Liver (tissue), 9 donors: Measurements from ENCODE around the gene TMEM167A. TPM values are rescaled to one million over a fixed set of nuclear protein-coding genes. Genes with fewer than 3 reads are reported as not detected.

Experiments
- DNase-seq: peaks from one replicate; pipeline ENCODE4 v3.0.0-alpha.2; 2017; ENCODE audit warnings: low spot score
- H3K27ac ChIP-seq, 2 donors: one replicate each; pipeline ENCODE4 v1.7.0; 2013; ENCODE audit warnings: inconsistent platforms in 2 of 2, low read length in 2 of 2, control low read depth in 1 of 2, low read depth in 1 of 2, mild to moderate bottlenecking in 1 of 2
- H3K27me3 ChIP-seq, 4 donors: one replicate each; pipeline versions ENCODE4 v1.6.1 to v1.7.0; 2013; ENCODE audit warnings: low read length in 3 of 4, inconsistent platforms in 1 of 4, mild to moderate bottlenecking in 1 of 4, moderate library complexity in 1 of 4; ENCODE audit not compliant: control insufficient read depth in 4 of 4, insufficient read depth in 4 of 4
- H3K36me3 ChIP-seq, 4 donors: one replicate each; pipeline versions ENCODE4 v1.6.1 to v1.7.0; 2013; ENCODE audit warnings: low read length in 3 of 4, mild to moderate bottlenecking in 3 of 4, low read depth in 1 of 4, moderate library complexity in 1 of 4; ENCODE audit not compliant: control insufficient read depth in 4 of 4, insufficient read depth in 3 of 4
- H3K4me1 ChIP-seq, 4 donors: one replicate each; pipeline versions ENCODE4 v1.6.1 to v1.7.0; 2013; ENCODE audit warnings: low read length in 3 of 4, mild to moderate bottlenecking in 3 of 4, moderate library complexity in 1 of 4; ENCODE audit not compliant: control insufficient read depth in 4 of 4, insufficient read depth in 4 of 4
- H3K4me3 ChIP-seq, 3 donors: one replicate each; pipeline versions ENCODE4 v1.6.1 to v1.7.0; 2013; ENCODE audit warnings: low read length in 3 of 3, control low read depth in 1 of 3, low read depth in 1 of 3, mild to moderate bottlenecking in 1 of 3
- H3K9ac ChIP-seq, 2 donors: one replicate each; pipeline ENCODE4 v1.7.0; 2013; ENCODE audit warnings: low read length in 2 of 2, mild to moderate bottlenecking in 2 of 2, moderate library complexity in 2 of 2, control low read depth in 1 of 2, low read depth in 1 of 2
- H3K9me3 ChIP-seq, 4 donors: one replicate each; pipeline versions ENCODE4 v1.6.1 to v1.7.0; 2013; ENCODE audit warnings: low read length in 3 of 4; ENCODE audit not compliant: control insufficient read depth in 4 of 4
- EGR1 ChIP-seq, 2 donors: IDR thresholded peaks; 2 replicates each; pipeline ENCODE4 v1.6.1; 2016 to 2018; ENCODE audit warnings: antibody characterized with exemption in 2 of 2, low read depth in 2 of 2
- FOXA1 ChIP-seq: IDR thresholded peaks from 2 replicates; pipeline ENCODE4 v1.6.1; 2016; ENCODE audit warnings: antibody characterized with exemption
- FOXA2 ChIP-seq: IDR thresholded peaks from 2 replicates; pipeline ENCODE4 v1.6.1; 2016; ENCODE audit warnings: antibody characterized with exemption
- GABPA ChIP-seq, 2 donors: IDR thresholded peaks in 1 of 2; conservative IDR thresholded peaks in 1 of 2; 2 replicates each; pipeline ENCODE4 v1.6.1; 2016; ENCODE audit warnings: antibody characterized with exemption in 2 of 2, mild to moderate bottlenecking in 1 of 2, moderate library complexity in 1 of 2
- HNF4A ChIP-seq, 2 donors: conservative IDR thresholded peaks; 2 replicates each; pipeline ENCODE4 v1.6.1; 2016; ENCODE audit warnings: antibody characterized with exemption in 2 of 2, mild to moderate bottlenecking in 2 of 2
- HNF4G ChIP-seq: IDR thresholded peaks from 2 replicates; pipeline ENCODE4 v1.6.1; 2016; ENCODE audit warnings: antibody characterized with exemption
- JUND ChIP-seq, 2 donors: IDR thresholded peaks; 2 replicates each; pipeline ENCODE4 v1.6.1; 2016; ENCODE audit warnings: antibody characterized with exemption in 2 of 2
- NR2F2 ChIP-seq: IDR thresholded peaks from 2 replicates; pipeline ENCODE4 v1.6.1; 2016; ENCODE audit warnings: antibody characterized with exemption
- RXRA ChIP-seq, 2 donors: IDR thresholded peaks; 2 replicates each; pipeline ENCODE4 v1.6.1; 2017 to 2018; ENCODE audit warnings: antibody characterized with exemption in 2 of 2, mild to moderate bottlenecking in 1 of 2
- SP1 ChIP-seq: IDR thresholded peaks from 2 replicates; pipeline ENCODE4 v1.6.1; 2018; ENCODE audit warnings: antibody characterized with exemption, mild to moderate bottlenecking
- TAF1 ChIP-seq: conservative IDR thresholded peaks from 2 replicates; pipeline ENCODE4 v1.6.1; 2016; ENCODE audit warnings: antibody characterized with exemption, mild to moderate bottlenecking
- YY1 ChIP-seq: IDR thresholded peaks from 2 replicates; pipeline ENCODE4 v1.6.1; 2016; ENCODE audit warnings: antibody characterized with exemption, mild to moderate bottlenecking
- WGBS: extraction: QIAGEN DNeasy Blood & Tissue Kit; methylation state at CpG from one replicate; pipeline ENCODE4 v1.1.7; 2013; 5-methylcytosine and 5-hydroxymethylcytosine counted together
- polyA plus RNA-seq, 2 donors: library from polyadenylated mRNA; stranded (reverse) in 1 of 2; unstranded in 1 of 2; fragments of 200-250 nt in 1 of 2; fragments of >200 nt in 1 of 2; fragmentation: Nextera tagmentation in 1 of 2; extraction: Ambion mirVana in 1 of 2; gene quantifications; one replicate each; pipeline versions ENCODE4 v1.2.1 to v1.2.3, GENCODE V29; 2013 to 2015
- total RNA-seq, 2 donors: library from RNA; depleted of rRNA; stranded (reverse); fragments of >200 nt; gene quantifications; one replicate each; pipeline ENCODE4 v1.2.3, GENCODE V29; 2014
- TF ChIP-seq, protein P1 (sequence below): IDR thresholded peaks from 2 replicates; pipeline ENCODE4 v1.6.1; 2016; ENCODE audit warnings: antibody characterized with exemption
- TF ChIP-seq, protein P2 (sequence below): IDR thresholded peaks from 2 replicates; pipeline ENCODE4 v1.6.1; 2016; ENCODE audit warnings: antibody characterized with exemption, mild to moderate bottlenecking
- TF ChIP-seq, protein P3 (sequence below): IDR thresholded peaks from 2 replicates; pipeline ENCODE4 v1.6.1; 2016; ENCODE audit warnings: antibody characterized with exemption
- TF ChIP-seq, protein P4 (sequence below): fragments of 150-350 bp; IDR thresholded peaks from 2 replicates; pipeline ENCODE4 v1.5.1; 2017; ENCODE audit warnings: improper control_type of control experiment, low read depth, low read length; ENCODE audit not compliant: missing input control
- TF ChIP-seq, protein P5 (sequence below): IDR thresholded peaks from 2 replicates; pipeline ENCODE4 v1.6.1; 2016; ENCODE audit warnings: antibody characterized with exemption
- donor health status: healthy.
- donor health status: healthy.
- donor health status: healthy.
- donor health status: healthy.
- donor health status: healthy.

TMEM167A gene
- total and polyA plus RNA-seq, 4 donors: 27.0 to 55.2 (median 37.1) TPM

DNA sequence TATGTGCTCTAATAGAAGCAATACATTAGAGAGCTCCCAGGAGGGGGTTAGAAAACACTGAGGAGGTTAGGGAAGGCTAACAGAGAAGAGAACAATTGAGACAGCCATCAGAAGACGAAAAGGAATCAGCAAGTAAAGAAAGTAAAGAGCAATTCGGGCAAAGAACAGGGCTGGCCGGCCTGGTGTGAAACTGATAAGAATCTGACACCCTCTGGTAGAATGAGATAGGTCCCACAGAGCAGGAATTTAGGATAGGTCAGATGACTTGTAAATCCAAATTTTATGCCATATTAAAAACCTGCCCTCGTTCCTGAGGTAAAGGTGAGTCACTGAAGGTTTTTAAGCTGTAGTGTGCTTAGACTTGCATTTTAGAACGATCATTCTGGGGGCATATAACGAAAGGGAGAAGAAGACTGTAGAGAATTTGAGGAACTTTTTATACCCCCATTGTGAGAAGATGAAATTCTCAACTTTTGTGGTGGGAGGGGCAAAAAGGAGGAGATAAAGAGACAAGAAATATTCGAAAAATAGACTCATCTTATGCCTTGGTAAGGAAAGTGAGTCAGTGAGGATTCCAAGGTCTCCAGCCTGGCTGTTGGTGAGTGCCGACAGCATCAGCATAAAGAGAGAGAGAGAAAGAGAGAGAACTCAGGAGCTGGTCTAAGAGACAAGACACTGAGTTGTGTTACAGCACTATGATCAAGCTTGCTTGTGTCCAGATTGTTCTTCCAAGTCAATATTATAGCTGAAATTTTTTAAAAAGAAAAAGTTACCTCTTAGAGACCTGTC lies 51.3 kb downstream of the TMEM167A start:
- H3K4me1 ChIP-seq: no peaks in the 10 kb centered on the region
- H3K4me3 ChIP-seq: no peak overlapping the region
- no peak for DNase-seq
- 82% methylated on average over 8 of the region's 8 CpGs for WGBS
- H3K36me3 ChIP-seq: no peaks in the 10 kb centered on the region
- no peak overlapping the region for H3K27ac ChIP-seq
- TF ChIP-seq HNF4G (no peak), JUND (IDR thresholded peaks at IDR 0.05) (no peak), RXRA (IDR thresholded peaks at IDR 0.05) (no peak), HNF4A (conservative IDR thresholded peaks at IDR 0.05) (no peak), FOXA2 (no peak), YY1 (no peak), NR2F2 (no peak), TAF1 (no peak), FOXA1 (no peak), EGR1 (IDR thresholded peaks at IDR 0.05; ENCODE audit: low read depth in 2 of 2) (no peak), GABPA (IDR thresholded peaks at IDR 0.05 in 1 of 2, conservative IDR thresholded peaks at IDR 0.05 in 1 of 2) (no peak), SP1 (no peak)
- TF ChIP-seq, protein P1, sequence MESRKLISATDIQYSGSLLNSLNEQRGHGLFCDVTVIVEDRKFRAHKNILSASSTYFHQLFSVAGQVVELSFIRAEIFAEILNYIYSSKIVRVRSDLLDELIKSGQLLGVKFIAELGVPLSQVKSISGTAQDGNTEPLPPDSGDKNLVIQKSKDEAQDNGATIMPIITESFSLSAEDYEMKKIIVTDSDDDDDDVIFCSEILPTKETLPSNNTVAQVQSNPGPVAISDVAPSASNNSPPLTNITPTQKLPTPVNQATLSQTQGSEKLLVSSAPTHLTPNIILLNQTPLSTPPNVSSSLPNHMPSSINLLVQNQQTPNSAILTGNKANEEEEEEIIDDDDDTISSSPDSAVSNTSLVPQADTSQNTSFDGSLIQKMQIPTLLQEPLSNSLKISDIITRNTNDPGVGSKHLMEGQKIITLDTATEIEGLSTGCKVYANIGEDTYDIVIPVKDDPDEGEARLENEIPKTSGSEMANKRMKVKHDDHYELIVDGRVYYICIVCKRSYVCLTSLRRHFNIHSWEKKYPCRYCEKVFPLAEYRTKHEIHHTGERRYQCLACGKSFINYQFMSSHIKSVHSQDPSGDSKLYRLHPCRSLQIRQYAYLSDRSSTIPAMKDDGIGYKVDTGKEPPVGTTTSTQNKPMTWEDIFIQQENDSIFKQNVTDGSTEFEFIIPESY: no peak
- TF ChIP-seq, protein P2, sequence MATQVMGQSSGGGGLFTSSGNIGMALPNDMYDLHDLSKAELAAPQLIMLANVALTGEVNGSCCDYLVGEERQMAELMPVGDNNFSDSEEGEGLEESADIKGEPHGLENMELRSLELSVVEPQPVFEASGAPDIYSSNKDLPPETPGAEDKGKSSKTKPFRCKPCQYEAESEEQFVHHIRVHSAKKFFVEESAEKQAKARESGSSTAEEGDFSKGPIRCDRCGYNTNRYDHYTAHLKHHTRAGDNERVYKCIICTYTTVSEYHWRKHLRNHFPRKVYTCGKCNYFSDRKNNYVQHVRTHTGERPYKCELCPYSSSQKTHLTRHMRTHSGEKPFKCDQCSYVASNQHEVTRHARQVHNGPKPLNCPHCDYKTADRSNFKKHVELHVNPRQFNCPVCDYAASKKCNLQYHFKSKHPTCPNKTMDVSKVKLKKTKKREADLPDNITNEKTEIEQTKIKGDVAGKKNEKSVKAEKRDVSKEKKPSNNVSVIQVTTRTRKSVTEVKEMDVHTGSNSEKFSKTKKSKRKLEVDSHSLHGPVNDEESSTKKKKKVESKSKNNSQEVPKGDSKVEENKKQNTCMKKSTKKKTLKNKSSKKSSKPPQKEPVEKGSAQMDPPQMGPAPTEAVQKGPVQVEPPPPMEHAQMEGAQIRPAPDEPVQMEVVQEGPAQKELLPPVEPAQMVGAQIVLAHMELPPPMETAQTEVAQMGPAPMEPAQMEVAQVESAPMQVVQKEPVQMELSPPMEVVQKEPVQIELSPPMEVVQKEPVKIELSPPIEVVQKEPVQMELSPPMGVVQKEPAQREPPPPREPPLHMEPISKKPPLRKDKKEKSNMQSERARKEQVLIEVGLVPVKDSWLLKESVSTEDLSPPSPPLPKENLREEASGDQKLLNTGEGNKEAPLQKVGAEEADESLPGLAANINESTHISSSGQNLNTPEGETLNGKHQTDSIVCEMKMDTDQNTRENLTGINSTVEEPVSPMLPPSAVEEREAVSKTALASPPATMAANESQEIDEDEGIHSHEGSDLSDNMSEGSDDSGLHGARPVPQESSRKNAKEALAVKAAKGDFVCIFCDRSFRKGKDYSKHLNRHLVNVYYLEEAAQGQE: no peak
- TF ChIP-seq, protein P3, sequence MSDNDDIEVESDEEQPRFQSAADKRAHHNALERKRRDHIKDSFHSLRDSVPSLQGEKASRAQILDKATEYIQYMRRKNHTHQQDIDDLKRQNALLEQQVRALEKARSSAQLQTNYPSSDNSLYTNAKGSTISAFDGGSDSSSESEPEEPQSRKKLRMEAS: no peak
- TF ChIP-seq, protein P4, sequence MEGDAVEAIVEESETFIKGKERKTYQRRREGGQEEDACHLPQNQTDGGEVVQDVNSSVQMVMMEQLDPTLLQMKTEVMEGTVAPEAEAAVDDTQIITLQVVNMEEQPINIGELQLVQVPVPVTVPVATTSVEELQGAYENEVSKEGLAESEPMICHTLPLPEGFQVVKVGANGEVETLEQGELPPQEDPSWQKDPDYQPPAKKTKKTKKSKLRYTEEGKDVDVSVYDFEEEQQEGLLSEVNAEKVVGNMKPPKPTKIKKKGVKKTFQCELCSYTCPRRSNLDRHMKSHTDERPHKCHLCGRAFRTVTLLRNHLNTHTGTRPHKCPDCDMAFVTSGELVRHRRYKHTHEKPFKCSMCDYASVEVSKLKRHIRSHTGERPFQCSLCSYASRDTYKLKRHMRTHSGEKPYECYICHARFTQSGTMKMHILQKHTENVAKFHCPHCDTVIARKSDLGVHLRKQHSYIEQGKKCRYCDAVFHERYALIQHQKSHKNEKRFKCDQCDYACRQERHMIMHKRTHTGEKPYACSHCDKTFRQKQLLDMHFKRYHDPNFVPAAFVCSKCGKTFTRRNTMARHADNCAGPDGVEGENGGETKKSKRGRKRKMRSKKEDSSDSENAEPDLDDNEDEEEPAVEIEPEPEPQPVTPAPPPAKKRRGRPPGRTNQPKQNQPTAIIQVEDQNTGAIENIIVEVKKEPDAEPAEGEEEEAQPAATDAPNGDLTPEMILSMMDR: no peak
- TF ChIP-seq, protein P5, sequence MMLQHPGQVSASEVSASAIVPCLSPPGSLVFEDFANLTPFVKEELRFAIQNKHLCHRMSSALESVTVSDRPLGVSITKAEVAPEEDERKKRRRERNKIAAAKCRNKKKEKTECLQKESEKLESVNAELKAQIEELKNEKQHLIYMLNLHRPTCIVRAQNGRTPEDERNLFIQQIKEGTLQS: no peak
- H3K27me3 ChIP-seq: no peaks in the 10 kb centered on the region
- H3K9ac ChIP-seq: no peak overlapping the region
- H3K9me3 ChIP-seq: no peaks in the 10 kb centered on the region
